Measurements from ENCODE around the gene USP31. TPM values are rescaled to one million over a fixed set of nuclear protein-coding genes. Genes with fewer than 3 reads are reported as not detected.

The USP31 gene
- total and polyA plus RNA-seq, 2 of the 8 experiments (the other 6 are each of a cell fraction or from before 2014, with no cell fraction given), result 6.7 to 19.0 TPM

DNA sequence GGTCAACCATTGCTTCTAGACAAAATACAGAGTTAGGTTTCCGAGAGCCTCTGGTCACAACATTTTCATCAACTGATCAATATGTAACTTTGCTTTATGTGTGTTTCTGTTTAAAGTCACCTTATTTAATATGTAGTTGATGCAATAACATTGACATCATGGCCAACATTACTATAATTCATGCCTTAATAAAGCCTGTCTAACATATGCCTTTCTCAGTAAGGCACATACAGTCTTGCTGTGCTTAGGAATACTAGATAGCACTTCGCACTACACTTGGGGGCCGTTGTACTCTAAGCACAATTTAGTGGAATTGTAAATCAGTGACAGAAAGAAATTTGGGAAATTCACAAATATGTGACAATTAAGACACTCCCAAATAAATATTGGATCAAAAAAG is 23.7 kb upstream of the USP31 start (continued):
- TF ChIP-seq POU5F1 (IDR thresholded peaks at IDR 0.05; ENCODE audit: low read depth, low read length) (no peak), RNF2 (IDR thresholded peaks at IDR 0.05; ENCODE audit: borderline replicate concordance, low read depth, low read length, missing control alignments, poor library complexity, severe bottlenecking) (no peak), TBP (IDR thresholded peaks at IDR 0.05; ENCODE audit: low read depth, low read length) (no peak), SIRT6 (IDR thresholded peaks at IDR 0.05; ENCODE audit: low read length) (no peak)
